K562 (cell line): Measurements from ENCODE around the gene PLEKHM1.

Source experiments
- EZH2 ChIP-seq: IDR thresholded peaks from 2 replicates; pipeline ENCODE4 v1.6.1; 2012; ENCODE audit warnings: low read depth, mild to moderate bottlenecking, inconsistent platforms, low read length, borderline replicate concordance
- GATAD2B ChIP-seq: fragments of 450-650 bp; IDR thresholded peaks from 2 replicates; pipeline ENCODE4 v1.6.1; 2017; ENCODE audit warnings: mild to moderate bottlenecking, borderline replicate concordance
- JUND ChIP-seq, 2 experiments: IDR thresholded peaks; 2 replicates in 1 of 2; 3 replicates in 1 of 2; pipeline ENCODE4 v1.6.1; 2011; ENCODE audit warnings: borderline replicate concordance in 2 of 2, low read depth in 2 of 2, low read length in 2 of 2, improper control_type of control experiment in 1 of 2, missing biosample characterization in 1 of 2, missing genetic modification characterization in 1 of 2, missing genetic modification reagents in 1 of 2
- KLF16 ChIP-seq: IDR thresholded peaks from 2 replicates; pipeline ENCODE4 v1.6.1; 2016; ENCODE audit warnings: antibody characterized with exemption
- MBD2 ChIP-seq: sonication (generic); IDR thresholded peaks from 2 replicates; pipeline ENCODE4 v1.6.1; 2016; ENCODE audit warnings: low read depth, borderline replicate concordance
- MYC ChIP-seq, 2 experiments: fragments of 250-450 bp in 1 of 2; sonication (Bioruptor Pico) in 1 of 2; IDR thresholded peaks; 2 replicates each; pipeline versions ENCODE4 v1.5.1 to v1.6.1; 2012 to 2021; ENCODE audit warnings: low read depth in 2 of 2, borderline replicate concordance in 1 of 2, improper control_type of control experiment in 1 of 2, low read length in 1 of 2, mild to moderate bottlenecking in 1 of 2, moderate library complexity in 1 of 2
- NR2C2 ChIP-seq, 2 experiments: fragments of 200-800 bp in 1 of 2; sonication (Bioruptor generic) in 1 of 2; sonication (generic) in 1 of 2; formaldehyde crosslinking in 1 of 2; IDR thresholded peaks; 2 replicates each; pipeline versions ENCODE4 v1.6.1 to v1.8.0; 2016 to 2022; ENCODE audit warnings: mild to moderate bottlenecking in 1 of 2, missing compliant biosample characterization in 1 of 2, missing genetic modification characterization in 1 of 2, missing genetic modification reagents in 1 of 2
- PURB ChIP-seq: sonication (generic); formaldehyde crosslinking; IDR thresholded peaks from 2 replicates; pipeline ENCODE4 v1.9.0; 2021; ENCODE audit warnings: low read depth, mild to moderate bottlenecking, missing genetic modification reagents
- STAT5A ChIP-seq: IDR thresholded peaks from 2 replicates; pipeline ENCODE4 v1.6.1; 2012; ENCODE audit warnings: low read length, inconsistent platforms, borderline replicate concordance
- TOE1 ChIP-seq, 2 experiments: fragments of 450-650 bp in 1 of 2; sonication (generic) in 1 of 2; formaldehyde crosslinking in 1 of 2; IDR thresholded peaks; 2 replicates each; pipeline versions ENCODE4 v1.7.1 to v1.8.0; 2016 to 2022; ENCODE audit warnings: borderline replicate concordance in 2 of 2, mild to moderate bottlenecking in 2 of 2, antibody characterized with exemption in 1 of 2, inconsistent platforms in 1 of 2, low read depth in 1 of 2, missing genetic modification reagents in 1 of 2, moderate library complexity in 1 of 2
- ZNF12 ChIP-seq: sonication (generic); formaldehyde crosslinking; IDR thresholded peaks from 2 replicates; pipeline ENCODE4 v1.4.0; 2020; ENCODE audit warnings: mild to moderate bottlenecking, missing genetic modification reagents
- ZNF24 ChIP-seq: fragments of 450-650 bp; IDR thresholded peaks from 2 replicates; pipeline ENCODE4 v1.6.1; 2016
- TF ChIP-seq, protein P1 (sequence below), 3 experiments: IDR thresholded peaks in 2 of 3; conservative IDR thresholded peaks in 1 of 3; 2 replicates each; pipeline ENCODE4 v1.5.1; 2011 to 2012; ENCODE audit warnings: low read length in 3 of 3, mild to moderate bottlenecking in 3 of 3, control low read depth in 2 of 3, improper control_type of control experiment in 1 of 3, inconsistent platforms in 1 of 3, low read depth in 1 of 3, mixed read lengths in 1 of 3, moderate library complexity in 1 of 3; ENCODE audit not compliant: insufficient read depth in 2 of 3
- TF ChIP-seq, protein P2 (sequence below): fragments of 450-650 bp; IDR thresholded peaks from 2 replicates; pipeline ENCODE4 v1.6.1; 2017; ENCODE audit warnings: mild to moderate bottlenecking, moderate library complexity

- TF ChIP-seq JUND (IDR thresholded peaks at IDR 0.05; ENCODE audit: borderline replicate concordance, low read depth, low read length) (no peak), JUND (tag; IDR thresholded peaks at IDR 0.05; ENCODE audit: borderline replicate concordance, low read depth, low read length) (no peak), KLF16 (no peak), NR2C2 (CRISPR knock-in tag; IDR thresholded peaks at IDR 0.05) (no peak), NR2C2 (tag; IDR thresholded peaks at IDR 0.05) (no peak), EZH2 (no peak), TOE1 (IDR thresholded peaks at IDR 0.05; ENCODE audit: borderline replicate concordance) (no peak), TOE1 (CRISPR knock-in tag; IDR thresholded peaks at IDR 0.05; ENCODE audit: borderline replicate concordance, low read depth) (no peak), GATAD2B (no peak), PURB (no peak), STAT5A (no peak), MYC (IDR thresholded peaks at IDR 0.05; ENCODE audit: low read depth, low read length) (no peak), MYC (CRISPR knock-in tag; IDR thresholded peaks at IDR 0.05; ENCODE audit: borderline replicate concordance, low read depth) (no peak), ZNF24 (no peak), ZNF12 (no peak), MBD2 (no peak)
- TF ChIP-seq, protein P1, sequence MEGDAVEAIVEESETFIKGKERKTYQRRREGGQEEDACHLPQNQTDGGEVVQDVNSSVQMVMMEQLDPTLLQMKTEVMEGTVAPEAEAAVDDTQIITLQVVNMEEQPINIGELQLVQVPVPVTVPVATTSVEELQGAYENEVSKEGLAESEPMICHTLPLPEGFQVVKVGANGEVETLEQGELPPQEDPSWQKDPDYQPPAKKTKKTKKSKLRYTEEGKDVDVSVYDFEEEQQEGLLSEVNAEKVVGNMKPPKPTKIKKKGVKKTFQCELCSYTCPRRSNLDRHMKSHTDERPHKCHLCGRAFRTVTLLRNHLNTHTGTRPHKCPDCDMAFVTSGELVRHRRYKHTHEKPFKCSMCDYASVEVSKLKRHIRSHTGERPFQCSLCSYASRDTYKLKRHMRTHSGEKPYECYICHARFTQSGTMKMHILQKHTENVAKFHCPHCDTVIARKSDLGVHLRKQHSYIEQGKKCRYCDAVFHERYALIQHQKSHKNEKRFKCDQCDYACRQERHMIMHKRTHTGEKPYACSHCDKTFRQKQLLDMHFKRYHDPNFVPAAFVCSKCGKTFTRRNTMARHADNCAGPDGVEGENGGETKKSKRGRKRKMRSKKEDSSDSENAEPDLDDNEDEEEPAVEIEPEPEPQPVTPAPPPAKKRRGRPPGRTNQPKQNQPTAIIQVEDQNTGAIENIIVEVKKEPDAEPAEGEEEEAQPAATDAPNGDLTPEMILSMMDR (IDR thresholded peaks at IDR 0.05 in 2 of 3, conservative IDR thresholded peaks at IDR 0.05 in 1 of 3; ENCODE audit: insufficient read depth in 2 of 3, low read depth in 1 of 3, low read length in 3 of 3) = no peak
- TF ChIP-seq, protein P2, sequence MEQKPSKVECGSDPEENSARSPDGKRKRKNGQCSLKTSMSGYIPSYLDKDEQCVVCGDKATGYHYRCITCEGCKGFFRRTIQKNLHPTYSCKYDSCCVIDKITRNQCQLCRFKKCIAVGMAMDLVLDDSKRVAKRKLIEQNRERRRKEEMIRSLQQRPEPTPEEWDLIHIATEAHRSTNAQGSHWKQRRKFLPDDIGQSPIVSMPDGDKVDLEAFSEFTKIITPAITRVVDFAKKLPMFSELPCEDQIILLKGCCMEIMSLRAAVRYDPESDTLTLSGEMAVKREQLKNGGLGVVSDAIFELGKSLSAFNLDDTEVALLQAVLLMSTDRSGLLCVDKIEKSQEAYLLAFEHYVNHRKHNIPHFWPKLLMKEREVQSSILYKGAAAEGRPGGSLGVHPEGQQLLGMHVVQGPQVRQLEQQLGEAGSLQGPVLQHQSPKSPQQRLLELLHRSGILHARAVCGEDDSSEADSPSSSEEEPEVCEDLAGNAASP = no peak
Measured at GRCh38 chr17:45410144-45411091, 80.1 kb downstream of the PLEKHM1 start.
